ENCODE measurements around the gene RAB12.
"Not testable (repeated sequence)": the region's sequence is repeated elsewhere in the genome, so short reads cannot be mapped to it uniquely, and the experiment has no call there.

The RAB12 gene

GRCh38 chr18:8608795-8609658 lies at the start of gene RAB12:
Gene RAB12, plus strand, starts transcription at chr18:8609437. Its CDS starts 3 bp downstream, at chr18:8609440.
- peak; percentile 85 for DNase-seq (ENCODE audit: low spot score)

GRCh38 chr18:8559612-8560186 lies 49.5 kb upstream of the RAB12 start:
- DNase-seq (ENCODE audit: low spot score), result no peak

- no peak for DNase-seq (ENCODE audit: low spot score)
Observed at GRCh38 chr18:8561123-8561910, 47.9 kb upstream of the RAB12 start.

GRCh38 chr18:8562070-8562469 lies 47.2 kb upstream of the RAB12 start:
- no peak for DNase-seq (ENCODE audit: low spot score)

- DNase-seq (ENCODE audit: low spot score), result no peak
Observed at GRCh38 chr18:8562919-8563318, 46.3 kb upstream of the RAB12 start.

- DNase-seq (ENCODE audit: low spot score), result no peak
Observed at GRCh38 chr18:8571399-8571798, 37.8 kb upstream of the RAB12 start.

- DNase-seq (ENCODE audit: low spot score), result not testable (repeated sequence)
Observed at GRCh38 chr18:8573766-8574165, 35.5 kb upstream of the RAB12 start.

- DNase-seq (ENCODE audit: low spot score), result no peak
Observed at GRCh38 chr18:8584798-8585197, 24.4 kb upstream of the RAB12 start.

- no peak for DNase-seq (ENCODE audit: low spot score)
Observed at GRCh38 chr18:8586941-8587340, 22.3 kb upstream of the RAB12 start.

GRCh38 chr18:8595445-8595844 lies 13.8 kb upstream of the RAB12 start:
- DNase-seq (ENCODE audit: low spot score), result no peak

GRCh38 chr18:8601277-8602032 lies 7.8 kb upstream of the RAB12 start:
- DNase-seq (ENCODE audit: low spot score), result no peak

- DNase-seq (ENCODE audit: low spot score), result no peak
Observed at GRCh38 chr18:8602040-8602439, 7.2 kb upstream of the RAB12 start.

GRCh38 chr18:8602557-8602956 lies 6.7 kb upstream of the RAB12 start:
- no peak for DNase-seq (ENCODE audit: low spot score)

GRCh38 chr18:8603663-8604520 lies 5.3 kb upstream of the RAB12 start:
- no peak for DNase-seq (ENCODE audit: low spot score)

GRCh38 chr18:8605974-8606373 lies 3.3 kb upstream of the RAB12 start:
- DNase-seq (ENCODE audit: low spot score), result no peak

- no peak for DNase-seq (ENCODE audit: low spot score)
Observed at GRCh38 chr18:8607776-8608742, 1.2 kb upstream of the RAB12 start.

- no peak for DNase-seq (ENCODE audit: low spot score)
Observed at GRCh38 chr18:8609659-8610458, 622 bp downstream of the RAB12 start.

GRCh38 chr18:8610459-8610851 lies 1.2 kb downstream of the RAB12 start:
- no peak for DNase-seq (ENCODE audit: low spot score)

Measured in CD4-positive, alpha-beta T cell treated with Interleukin-15 for 4 hours (primary cell).